ENCODE measurements around the gene VEGFB. TPM values are rescaled to one million over a fixed set of nuclear protein-coding genes. Genes with fewer than 3 reads are reported as not detected.

The VEGFB gene
- total and polyA plus RNA-seq, 2 donors from 2014 or later, result 77.6 to 157 TPM

GRCh38 chr11:64224891-64225607 is 9.3 kb upstream of the VEGFB start:
- DNase-seq, result peak in 2 of 5 donors; percentile 60 to 78
- no peaks in the 10 kb centered on the region for H3K27me3 ChIP-seq (ENCODE audit: control insufficient read depth, insufficient read depth, low read length)
- no peaks in the 10 kb centered on the region for H3K36me3 ChIP-seq (ENCODE audit: control insufficient read depth in 2 of 3, insufficient read depth in 3 of 3, low read length in 3 of 3)
- peak overlapping the region in 2 of 3 donors; percentile 75 to 96 for H3K9ac ChIP-seq (ENCODE audit: low read length in 3 of 3)
- peak overlapping the region; percentile 42 to 97 for H3K27ac ChIP-seq (ENCODE audit: low read depth in 2 of 2, low read length in 2 of 2)
- peak overlapping the region; percentile 74 to 91 (median 83) for H3K4me3 ChIP-seq (ENCODE audit: low read length in 3 of 3)
- intact Hi-C loops (cut with DNase I), result no loop called here
- TF ChIP-seq CTCF (IDR thresholded peaks at IDR 0.05; ENCODE audit: borderline replicate concordance, extremely low read depth, insufficient read depth), result no peak
- FAIRE-seq, result no peak
- no peaks in the 10 kb centered on the region for H3K9me3 ChIP-seq (ENCODE audit: control insufficient read depth in 2 of 3, insufficient read depth in 1 of 3, low read length in 3 of 3)
- H3K4me1 ChIP-seq (ENCODE audit: control insufficient read depth in 2 of 3, insufficient read depth in 2 of 3, low read depth in 1 of 3, low read length in 3 of 3), result peaks cover 0 to 28% (median 21%) of the 10 kb centered on the region in 3 donors

- peaks cover 0 to 28% (median 21%) of the 10 kb centered on the region in 3 donors for H3K4me1 ChIP-seq (ENCODE audit: control insufficient read depth in 2 of 3, insufficient read depth in 2 of 3, low read depth in 1 of 3, low read length in 3 of 3)
- TF ChIP-seq CTCF (IDR thresholded peaks at IDR 0.05; ENCODE audit: borderline replicate concordance, extremely low read depth, insufficient read depth), result no peak
- FAIRE-seq, result no peak
Observed at GRCh38 chr11:64225608-64226506, 8.5 kb upstream of the VEGFB start, which contains the start of the genes NUDT22 and TRPT1. Gene NUDT22 (plus strand): TSS chr11:64226274. CDS start chr11:64226653, 379 bp downstream. Gene TRPT1 (minus strand): TSS chr11:64226186. CDS start chr11:64225860, 326 bp downstream.

GRCh38 chr11:64226507-64227051 is 7.8 kb upstream of the VEGFB start:
- no peaks in the 10 kb centered on the region for H3K27me3 ChIP-seq (ENCODE audit: control insufficient read depth, insufficient read depth, low read length)
- peak overlapping the region; percentile 97 for H3K27ac ChIP-seq (ENCODE audit: low read depth in 2 of 2, low read length in 2 of 2)
- H3K36me3 ChIP-seq (ENCODE audit: control insufficient read depth in 2 of 3, insufficient read depth in 3 of 3, low read length in 3 of 3), result no peaks in the 10 kb centered on the region
- peaks cover 0 to 28% (median 21%) of the 10 kb centered on the region in 3 donors for H3K4me1 ChIP-seq (ENCODE audit: control insufficient read depth in 2 of 3, insufficient read depth in 2 of 3, low read depth in 1 of 3, low read length in 3 of 3)
- intact Hi-C loops (cut with DNase I), result no loop called here
- H3K9ac ChIP-seq (ENCODE audit: low read length in 3 of 3), result peak overlapping the region; percentile 51 to 98 (median 90)
- H3K4me3 ChIP-seq (ENCODE audit: low read length in 3 of 3), result peak overlapping the region; percentile 58 to 91 (median 86)
- no peak for FAIRE-seq
- TF ChIP-seq CTCF (IDR thresholded peaks at IDR 0.05; ENCODE audit: borderline replicate concordance, extremely low read depth, insufficient read depth), result no peak
- H3K9me3 ChIP-seq (ENCODE audit: control insufficient read depth in 2 of 3, insufficient read depth in 1 of 3, low read length in 3 of 3), result no peaks in the 10 kb centered on the region
- peak in 2 of 5 donors; percentile 78 to 91 for DNase-seq

More at GRCh38 chr11:64225608-64226506, 8.5 kb upstream of the VEGFB start, which contains the start of the genes NUDT22 and TRPT1:
- Histone ChIP-seq H3K36me3 (ENCODE audit: control insufficient read depth in 2 of 3, insufficient read depth in 3 of 3, low read length in 3 of 3) (no peaks in the 10 kb centered on the region), H3K27me3 (ENCODE audit: control insufficient read depth, insufficient read depth, low read length) (no peaks in the 10 kb centered on the region), H3K27ac (ENCODE audit: low read depth in 2 of 2, low read length in 2 of 2) (peak within 1 kb of the TSS; percentile 97), H3K4me3 (ENCODE audit: low read length in 3 of 3) (peak within 1 kb of the TSS; percentile 74 to 91 (median 86)), H3K9me3 (ENCODE audit: control insufficient read depth in 2 of 3, insufficient read depth in 1 of 3, low read length in 3 of 3) (no peaks in the 10 kb centered on the region), H3K9ac (ENCODE audit: low read length in 3 of 3) (peak within 1 kb of the TSS; percentile 55 to 98 (median 96))
- intact Hi-C loops (cut with DNase I), result no loop called here
- peak; percentile 94 to 97 (median 95) for DNase-seq

All from kidney (tissue), 14 donors.